HFF-Myc (cell line): ENCODE results near the gene CHCHD6.

Source experiments
- DNase-seq: peaks from one replicate; pipeline ENCODE4 v3.0.0-alpha.2; 2011; ENCODE audit warnings: low read depth; ENCODE audit errors: extremely low read depth
- H3K4me3 ChIP-seq: replicated peaks from 2 replicates; pipeline ENCODE4 v1.5.1; 2011; ENCODE audit warnings: low read depth, mild to moderate bottlenecking, control low read depth, low read length
- TF ChIP-seq, protein P1 (sequence below): IDR thresholded peaks from 2 replicates; pipeline ENCODE4 v1.5.1; 2012; ENCODE audit warnings: mild to moderate bottlenecking, low read depth, low read length, control low read depth; ENCODE audit errors: missing control alignments

CHCHD6 gene

DNA sequence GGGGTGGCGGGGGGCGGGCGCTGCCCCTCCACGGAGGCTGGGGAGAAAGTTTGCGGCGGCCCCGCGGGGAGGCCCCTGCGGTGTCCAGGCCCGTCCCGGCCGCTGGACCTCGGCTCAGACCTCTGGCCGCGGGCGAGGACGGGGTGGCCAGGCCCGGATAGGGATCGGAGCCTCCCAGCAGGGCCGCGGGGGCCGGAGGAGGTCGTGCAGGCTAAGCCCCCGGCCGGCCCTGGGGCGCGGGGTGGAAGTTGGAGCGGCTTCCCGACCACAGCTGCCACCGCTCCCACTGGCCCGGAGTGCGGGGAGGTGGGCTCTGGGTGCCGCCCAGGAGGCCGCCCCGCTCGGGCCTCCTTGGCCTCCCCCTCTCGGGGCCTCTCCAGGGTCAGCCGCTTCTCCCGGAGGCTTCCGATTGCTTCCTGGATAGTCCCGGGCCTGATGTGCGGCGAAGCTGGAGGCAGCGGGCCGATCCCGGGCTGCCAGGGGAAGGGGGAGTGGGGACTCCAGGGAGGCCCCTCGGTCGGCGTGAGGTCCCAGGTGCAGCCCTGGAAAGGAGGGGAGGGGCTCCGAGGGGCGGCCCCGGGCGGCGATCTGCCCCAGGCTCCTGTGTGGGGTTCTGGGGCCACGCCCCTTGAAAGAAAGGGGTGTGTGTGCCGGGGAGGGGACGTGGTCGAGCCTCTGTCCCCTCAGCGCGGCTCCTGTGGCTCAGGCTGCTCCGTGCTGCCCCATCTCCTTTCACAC lies 279.8 kb downstream of the CHCHD6 start:
- H3K4me3 ChIP-seq, result peak overlapping the region; percentile 72
- no peak for DNase-seq
- TF ChIP-seq, protein P1, sequence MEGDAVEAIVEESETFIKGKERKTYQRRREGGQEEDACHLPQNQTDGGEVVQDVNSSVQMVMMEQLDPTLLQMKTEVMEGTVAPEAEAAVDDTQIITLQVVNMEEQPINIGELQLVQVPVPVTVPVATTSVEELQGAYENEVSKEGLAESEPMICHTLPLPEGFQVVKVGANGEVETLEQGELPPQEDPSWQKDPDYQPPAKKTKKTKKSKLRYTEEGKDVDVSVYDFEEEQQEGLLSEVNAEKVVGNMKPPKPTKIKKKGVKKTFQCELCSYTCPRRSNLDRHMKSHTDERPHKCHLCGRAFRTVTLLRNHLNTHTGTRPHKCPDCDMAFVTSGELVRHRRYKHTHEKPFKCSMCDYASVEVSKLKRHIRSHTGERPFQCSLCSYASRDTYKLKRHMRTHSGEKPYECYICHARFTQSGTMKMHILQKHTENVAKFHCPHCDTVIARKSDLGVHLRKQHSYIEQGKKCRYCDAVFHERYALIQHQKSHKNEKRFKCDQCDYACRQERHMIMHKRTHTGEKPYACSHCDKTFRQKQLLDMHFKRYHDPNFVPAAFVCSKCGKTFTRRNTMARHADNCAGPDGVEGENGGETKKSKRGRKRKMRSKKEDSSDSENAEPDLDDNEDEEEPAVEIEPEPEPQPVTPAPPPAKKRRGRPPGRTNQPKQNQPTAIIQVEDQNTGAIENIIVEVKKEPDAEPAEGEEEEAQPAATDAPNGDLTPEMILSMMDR, result no peak

DNA sequence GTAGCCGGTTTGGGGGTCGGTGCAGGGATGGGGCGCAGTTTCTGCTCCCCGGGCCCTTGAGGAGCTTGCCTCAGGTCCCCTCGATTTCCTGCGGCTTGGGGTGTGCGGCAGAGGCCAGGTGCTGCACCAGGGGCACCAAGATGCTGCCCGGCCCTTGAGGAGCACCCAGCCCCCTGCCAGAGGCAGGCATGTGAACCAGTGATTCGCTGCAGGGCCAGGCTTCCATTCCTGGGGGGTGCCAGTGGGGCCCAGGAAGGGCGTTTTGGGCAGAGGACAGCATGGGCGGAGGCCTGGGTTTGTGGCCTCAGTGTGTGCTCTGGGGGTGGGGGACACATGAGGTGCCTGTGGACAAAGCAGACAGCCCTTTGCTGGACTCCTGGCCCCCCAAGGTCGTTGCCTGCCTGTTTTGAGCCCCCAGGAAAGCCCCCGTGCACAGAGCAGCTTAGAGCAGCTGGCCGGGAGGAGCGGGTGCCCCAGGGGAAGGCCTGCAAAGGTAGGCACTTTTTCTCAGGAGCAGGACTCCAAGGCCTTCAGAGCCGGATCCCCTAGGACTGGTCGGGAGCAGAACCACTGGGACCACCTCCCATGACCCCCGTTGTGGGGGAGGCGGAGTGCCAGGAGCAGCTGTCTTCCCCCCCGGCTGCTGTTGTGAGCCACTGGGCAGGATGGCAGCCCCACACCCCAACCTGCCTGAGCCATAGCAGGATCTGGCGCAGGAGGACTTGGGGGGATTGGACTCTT lies 280.5 kb downstream of the CHCHD6 start:
- TF ChIP-seq, protein P1, result no peak
- no peak for DNase-seq
- H3K4me3 ChIP-seq, result peak overlapping the region; percentile 72

DNA sequence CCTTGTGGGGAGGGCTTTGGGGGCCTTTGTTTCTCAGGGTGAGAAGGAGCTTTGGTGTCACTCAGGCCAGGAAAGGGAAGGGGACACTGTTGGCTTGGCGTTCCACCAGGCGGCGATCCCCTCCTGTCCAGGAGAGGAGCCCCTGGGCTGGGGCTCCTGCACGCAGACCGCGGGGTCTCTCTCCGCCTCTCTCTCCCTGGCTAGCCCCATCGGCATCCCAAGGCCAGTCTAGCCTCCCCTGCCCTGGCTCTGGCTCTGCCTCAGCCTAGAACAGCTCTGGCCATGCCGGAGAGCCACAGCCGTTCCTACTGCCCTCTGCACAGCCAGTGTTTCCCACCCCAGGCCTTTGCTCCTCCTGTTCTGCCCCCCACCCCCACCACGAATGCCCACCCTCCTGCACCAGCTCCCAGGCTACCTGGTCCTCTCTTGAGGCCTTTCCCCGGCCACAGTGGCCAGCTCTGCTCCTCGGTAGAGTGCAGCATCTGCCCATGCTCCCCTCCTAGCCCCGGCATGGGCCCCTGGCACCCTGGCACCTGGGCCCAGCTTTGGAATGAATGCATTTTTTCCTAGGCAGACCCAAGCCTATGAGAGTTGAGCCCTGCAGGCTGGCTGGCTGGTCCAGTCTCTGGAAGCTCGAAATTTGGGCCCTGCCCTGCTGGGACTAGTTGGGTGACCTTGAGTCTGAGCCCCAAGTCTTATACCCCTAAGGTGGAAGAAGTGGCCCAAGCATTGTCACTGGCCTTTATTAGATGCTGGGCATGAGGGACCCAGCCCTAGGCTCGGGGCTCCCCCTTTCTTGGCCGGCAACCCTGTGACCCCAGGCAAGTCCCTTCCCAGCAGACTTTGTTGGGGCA lies 281.3 kb downstream of the CHCHD6 start:
- TF ChIP-seq, protein P1, result no peak
- DNase-seq, result no peak
- H3K4me3 ChIP-seq, result peak overlapping the region; percentile 72

DNA sequence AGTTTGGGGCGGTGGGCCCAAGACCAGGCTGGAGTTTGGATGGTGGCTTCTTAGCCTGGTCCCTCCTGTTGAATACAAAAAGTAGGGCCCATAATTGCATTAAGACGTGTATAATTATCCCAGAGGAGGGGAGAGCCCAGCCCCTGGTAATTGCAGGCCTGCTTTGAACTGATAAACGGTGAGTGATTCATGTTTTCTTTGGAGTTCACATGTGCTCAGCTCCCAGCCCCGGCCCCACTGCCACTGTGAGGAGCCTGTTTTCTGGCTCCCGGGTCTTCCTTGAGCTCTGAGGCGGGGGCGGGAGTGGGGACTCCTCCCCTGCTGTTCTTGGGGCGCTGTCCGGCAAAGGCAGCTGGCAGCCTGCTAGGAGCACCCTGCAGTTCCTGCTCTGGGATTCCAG lies 282.0 kb downstream of the CHCHD6 start:
- no peak for DNase-seq
- TF ChIP-seq, protein P1, result no peak
- H3K4me3 ChIP-seq, result 0 out of 2 replicates have a peak overlapping the region, but pooled peaks have one; percentile 1

DNA sequence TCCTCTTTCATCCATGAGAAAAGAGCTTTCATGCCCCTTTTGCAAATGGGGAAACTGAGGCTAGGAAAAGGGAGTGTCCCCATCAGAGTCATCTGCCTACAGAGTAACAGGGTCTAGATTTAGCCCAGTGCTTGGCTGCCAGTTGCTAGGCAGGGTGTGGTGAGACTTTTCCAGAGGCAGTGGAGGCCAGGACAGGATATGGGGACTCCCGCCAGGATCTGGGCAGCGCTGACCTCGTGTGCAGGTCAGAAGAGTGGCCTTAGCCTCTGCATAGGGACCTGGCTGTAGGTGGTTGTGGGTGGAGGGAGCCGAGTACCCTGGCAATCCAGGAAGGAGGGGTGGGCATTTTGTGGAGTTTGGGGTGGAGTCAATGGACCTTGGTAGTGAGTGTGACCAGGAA lies 283.1 kb downstream of the CHCHD6 start:
- TF ChIP-seq, protein P1, result no peak
- no peak for DNase-seq
- H3K4me3 ChIP-seq, result no peak overlapping the region

DNA sequence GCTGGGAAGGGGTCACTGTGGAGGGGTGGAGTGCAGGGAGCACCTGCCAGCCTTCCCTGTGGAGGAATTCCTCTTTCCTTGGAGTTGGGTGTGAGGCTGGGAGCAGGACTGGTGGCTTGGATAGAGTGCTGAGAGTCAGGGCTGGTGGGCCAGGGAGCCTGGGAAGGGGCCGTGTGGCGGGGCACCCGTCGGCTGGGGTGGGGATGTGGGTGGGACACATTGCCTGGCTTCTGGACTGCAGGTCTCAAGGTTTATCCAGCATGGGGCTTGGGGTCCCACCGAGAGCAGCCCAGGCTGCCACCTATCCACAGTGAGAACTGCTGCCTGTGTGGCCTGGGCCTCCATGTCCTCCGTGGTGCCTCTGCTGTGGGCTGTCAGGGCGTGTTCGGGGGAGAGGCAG lies 283.6 kb downstream of the CHCHD6 start:
- H3K4me3 ChIP-seq, result no peak overlapping the region
- no peak for DNase-seq
- TF ChIP-seq, protein P1, result no peak
